Measurements from ENCODE around the gene CACNA2D2. TPM values are rescaled to one million over a fixed set of nuclear protein-coding genes. Genes with fewer than 3 reads are reported as not detected.
A peak's percentile ranks its signal among the peaks of the same experiment; 100 is the strongest.

The CACNA2D2 gene
- total RNA-seq, 1 donor from 2014 or later: 1.00 TPM

DNA sequence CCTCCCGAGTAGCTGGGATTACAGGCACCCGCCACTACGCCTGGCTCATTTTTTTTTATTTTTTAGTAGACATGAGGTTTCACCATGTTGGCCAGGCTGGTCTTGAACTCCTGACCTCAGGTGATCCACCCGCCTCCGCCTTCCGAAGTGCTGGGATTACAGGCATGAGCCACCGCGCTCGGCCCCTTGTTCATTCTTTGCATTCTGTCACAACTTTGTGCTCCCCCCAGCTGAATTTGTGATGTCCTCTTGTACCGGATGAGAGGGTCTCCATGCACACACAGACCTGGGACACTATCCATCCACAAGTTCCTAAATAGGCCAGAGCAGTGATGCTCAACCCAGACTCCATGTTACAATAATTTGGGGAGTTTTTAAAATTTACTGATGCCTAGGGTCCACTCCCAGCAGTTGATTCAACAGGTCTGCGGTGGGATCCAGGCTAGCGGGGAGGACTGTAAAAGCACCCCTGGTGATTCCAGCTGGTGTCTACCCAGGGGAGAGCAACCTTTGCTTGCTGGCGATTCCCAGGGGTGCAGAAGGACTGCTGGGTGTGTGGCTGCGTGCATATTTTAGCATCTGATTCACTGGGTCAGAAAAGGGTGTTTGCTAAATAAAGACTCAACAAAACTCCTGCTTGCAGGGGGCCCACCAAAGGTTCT lies 163.8 kb downstream of the CACNA2D2 start:
- H3K4me2 ChIP-seq (ENCODE audit: low read length): peak overlapping the region; percentile 78
- FAIRE-seq: no peak
- H3K27ac ChIP-seq (ENCODE audit: low read depth, low read length): no peak overlapping the region
- no peak overlapping the region for H2AFZ ChIP-seq (ENCODE audit: low read depth, low read length)
- peak overlapping the region; percentile 41 for H3K4me3 ChIP-seq (ENCODE audit: insufficient read depth, low read depth, low read length)
- Mint-ChIP-seq H3K4me3 (ENCODE audit: unreplicated experiment) (peak overlapping the region; percentile 94), H3K27me3 (ENCODE audit: low read depth, unreplicated experiment) (peaks cover 27% of the 10 kb centered on the region), H3K4me1 (ENCODE audit: low read depth, unreplicated experiment) (peaks cover 15% of the 10 kb centered on the region), H3K9me3 (ENCODE audit: unreplicated experiment) (peaks cover 4% of the 10 kb centered on the region), H3K36me3 (ENCODE audit: low read depth, unreplicated experiment) (no peaks in the 10 kb centered on the region), H3K27ac (ENCODE audit: unreplicated experiment) (no peak overlapping the region)
- peak overlapping the region; percentile 37 for H3K9ac ChIP-seq (ENCODE audit: low read length)
- H3K27me3 ChIP-seq (ENCODE audit: insufficient read depth, low read length): no peaks in the 10 kb centered on the region
- no peaks in the 10 kb centered on the region for H3K9me3 ChIP-seq (ENCODE audit: insufficient read depth, low read depth, low read length)
- peaks cover 30% of the 10 kb centered on the region for H3K4me1 ChIP-seq (ENCODE audit: insufficient read depth, low read length)
- no peak for TF ChIP-seq EZH2 (IDR thresholded peaks at IDR 0.05; ENCODE audit: insufficient read depth, low read length)
- TF ChIP-seq, protein P1, sequence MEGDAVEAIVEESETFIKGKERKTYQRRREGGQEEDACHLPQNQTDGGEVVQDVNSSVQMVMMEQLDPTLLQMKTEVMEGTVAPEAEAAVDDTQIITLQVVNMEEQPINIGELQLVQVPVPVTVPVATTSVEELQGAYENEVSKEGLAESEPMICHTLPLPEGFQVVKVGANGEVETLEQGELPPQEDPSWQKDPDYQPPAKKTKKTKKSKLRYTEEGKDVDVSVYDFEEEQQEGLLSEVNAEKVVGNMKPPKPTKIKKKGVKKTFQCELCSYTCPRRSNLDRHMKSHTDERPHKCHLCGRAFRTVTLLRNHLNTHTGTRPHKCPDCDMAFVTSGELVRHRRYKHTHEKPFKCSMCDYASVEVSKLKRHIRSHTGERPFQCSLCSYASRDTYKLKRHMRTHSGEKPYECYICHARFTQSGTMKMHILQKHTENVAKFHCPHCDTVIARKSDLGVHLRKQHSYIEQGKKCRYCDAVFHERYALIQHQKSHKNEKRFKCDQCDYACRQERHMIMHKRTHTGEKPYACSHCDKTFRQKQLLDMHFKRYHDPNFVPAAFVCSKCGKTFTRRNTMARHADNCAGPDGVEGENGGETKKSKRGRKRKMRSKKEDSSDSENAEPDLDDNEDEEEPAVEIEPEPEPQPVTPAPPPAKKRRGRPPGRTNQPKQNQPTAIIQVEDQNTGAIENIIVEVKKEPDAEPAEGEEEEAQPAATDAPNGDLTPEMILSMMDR (IDR thresholded peaks at IDR 0.05; ENCODE audit: insufficient read depth, low read depth, low read length): no peak
- H4K20me1 ChIP-seq (ENCODE audit: insufficient read depth, low read length): peaks cover 21% of the 10 kb centered on the region
- no peak for DNase-seq (ENCODE audit: low read depth)
- peaks cover 24% of the 10 kb centered on the region for H3K79me2 ChIP-seq (ENCODE audit: insufficient read depth, low read length)
- H3K36me3 ChIP-seq (ENCODE audit: insufficient read depth, low read length): no peaks in the 10 kb centered on the region

DNA sequence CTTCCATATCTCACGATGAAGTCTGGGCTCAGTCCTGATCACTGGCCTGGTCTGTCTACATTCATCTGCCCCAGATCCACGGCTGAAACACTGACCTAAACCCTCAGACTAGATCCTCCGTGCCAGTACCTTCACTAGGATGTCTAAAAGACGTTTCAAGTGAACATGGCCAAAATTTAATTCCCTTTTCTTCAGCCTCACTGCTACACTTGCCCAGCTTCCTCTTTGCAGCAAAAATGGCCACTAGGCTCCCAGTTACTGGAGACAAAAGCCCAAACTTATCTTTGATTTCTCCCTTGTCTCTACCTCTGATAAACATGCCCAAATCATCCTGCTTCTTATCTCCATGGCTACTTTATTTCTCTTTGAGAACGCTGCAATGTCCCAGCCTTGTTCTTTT lies 164.5 kb downstream of the CACNA2D2 start:
- H3K4me1 Mint-ChIP-seq (ENCODE audit: low read depth, unreplicated experiment): peaks cover 21% of the 10 kb centered on the region
- peaks cover 27% of the 10 kb centered on the region for H4K20me1 ChIP-seq (ENCODE audit: insufficient read depth, low read length)
- peaks cover 31% of the 10 kb centered on the region for H3K79me2 ChIP-seq (ENCODE audit: insufficient read depth, low read length)
- peaks cover 4% of the 10 kb centered on the region for H3K9me3 Mint-ChIP-seq (ENCODE audit: unreplicated experiment)
- H3K36me3 ChIP-seq (ENCODE audit: insufficient read depth, low read length): no peaks in the 10 kb centered on the region
- H3K4me3 Mint-ChIP-seq (ENCODE audit: unreplicated experiment): peak overlapping the region; percentile 94
- H3K4me1 ChIP-seq (ENCODE audit: insufficient read depth, low read length): peaks cover 37% of the 10 kb centered on the region
- no peak overlapping the region for H3K27ac ChIP-seq (ENCODE audit: low read depth, low read length)
- no peaks in the 10 kb centered on the region for H3K9me3 ChIP-seq (ENCODE audit: insufficient read depth, low read depth, low read length)
- H2AFZ ChIP-seq (ENCODE audit: low read depth, low read length): no peak overlapping the region
- H3K27ac Mint-ChIP-seq (ENCODE audit: unreplicated experiment): no peak overlapping the region
- no peak overlapping the region for H3K9ac ChIP-seq (ENCODE audit: low read length)
- H3K27me3 ChIP-seq (ENCODE audit: insufficient read depth, low read length): no peaks in the 10 kb centered on the region
- peaks cover 26% of the 10 kb centered on the region for H3K27me3 Mint-ChIP-seq (ENCODE audit: low read depth, unreplicated experiment)
- H3K4me3 ChIP-seq (ENCODE audit: insufficient read depth, low read depth, low read length): no peak overlapping the region
- FAIRE-seq (no peak), DNase-seq (ENCODE audit: low read depth) (no peak)
- no peak overlapping the region for H3K4me2 ChIP-seq (ENCODE audit: low read length)
- TF ChIP-seq, protein P1 (IDR thresholded peaks at IDR 0.05; ENCODE audit: insufficient read depth, low read depth, low read length): no peak
- no peak for TF ChIP-seq EZH2 (IDR thresholded peaks at IDR 0.05; ENCODE audit: insufficient read depth, low read length)
- H3K36me3 Mint-ChIP-seq (ENCODE audit: low read depth, unreplicated experiment): no peaks in the 10 kb centered on the region
